ENCODE results near the gene GRK1. TPM values are rescaled to one million over a fixed set of nuclear protein-coding genes. Genes with fewer than 3 reads are reported as not detected.

The GRK1 gene
- total RNA-seq, 3 donors from 2014 or later: not detected

DNA sequence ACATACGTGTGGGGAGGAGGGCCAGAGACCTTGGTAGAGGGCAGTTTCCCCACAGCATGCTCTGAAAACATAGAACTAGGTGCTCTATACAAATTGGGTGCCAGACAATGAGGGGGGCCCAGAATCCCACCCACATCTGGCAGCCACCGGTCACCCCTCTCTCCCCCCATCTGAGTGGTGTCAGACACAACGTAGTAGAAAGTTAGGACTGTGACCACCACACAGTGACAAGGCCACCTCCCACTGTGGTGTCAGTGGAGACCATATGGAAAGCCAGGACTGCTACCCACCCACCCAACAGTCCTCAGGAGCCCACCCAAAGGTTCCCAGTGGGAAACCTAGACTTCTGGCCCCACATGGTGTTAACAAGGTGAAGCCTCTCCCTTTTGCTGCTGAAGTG lies 7.0 kb upstream of the GRK1 start:
- intact Hi-C loops (cut with DNase I; ENCODE audit: low total_unique reads): no loop called here
- peak in 1 of 2 donors; percentile 20 for DNase-seq (ENCODE audit: low spot score in 2 of 2)
- Histone ChIP-seq H3K27ac (no peak overlapping the region), H3K36me3 (no peaks in the 10 kb centered on the region), H3K9me3 (peaks cover 4 to 8% of the 10 kb centered on the region in 2 donors), H3K27me3 (no peaks in the 10 kb centered on the region), H3K4me1 (no peaks in the 10 kb centered on the region), H3K4me3 (no peak overlapping the region)
- TF ChIP-seq POLR2A (IDR thresholded peaks at IDR 0.05): no peak
- no peak for TF ChIP-seq POLR2AphosphoS5 (IDR thresholded peaks at IDR 0.05)
- TF ChIP-seq CTCF (IDR thresholded peaks at IDR 0.05): no peak

- intact Hi-C loops (cut with DNase I; ENCODE audit: low total_unique reads): no loop called here
- no peaks in the 10 kb centered on the region for H3K27me3 ChIP-seq
- no peaks in the 10 kb centered on the region for H3K4me1 ChIP-seq
- no peak overlapping the region for H3K27ac ChIP-seq
- H3K9me3 ChIP-seq: peaks cover 4 to 8% of the 10 kb centered on the region in 2 donors
- TF ChIP-seq POLR2A (IDR thresholded peaks at IDR 0.05) (no peak), POLR2AphosphoS5 (IDR thresholded peaks at IDR 0.05) (no peak), CTCF (IDR thresholded peaks at IDR 0.05) (no peak)
- DNase-seq (ENCODE audit: low spot score in 2 of 2): no peak
- H3K4me3 ChIP-seq: no peak overlapping the region
- H3K36me3 ChIP-seq: no peaks in the 10 kb centered on the region
Measured at GRCh38 chr13:113661509-113661908, 5.5 kb upstream of the GRK1 start.

DNA sequence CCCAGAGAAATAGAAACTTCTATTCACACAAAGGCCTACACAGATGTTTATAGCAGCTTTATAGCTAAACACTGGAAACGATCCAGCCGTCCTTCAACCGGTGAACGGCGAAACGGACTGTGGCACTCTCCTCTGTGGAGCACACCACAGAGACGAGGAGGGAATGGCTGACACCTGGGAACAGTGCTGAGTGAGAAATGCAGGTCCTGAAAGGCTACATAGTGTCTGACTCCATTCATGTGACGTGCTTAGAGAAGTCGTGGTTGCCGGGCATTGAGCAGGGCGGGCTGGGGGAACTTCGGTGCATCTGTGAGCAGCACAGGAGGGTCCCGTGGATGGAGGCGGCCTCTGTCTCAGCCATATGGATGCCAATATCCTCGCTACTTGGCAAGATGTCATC lies 3.1 kb upstream of the GRK1 start:
- Histone ChIP-seq H3K4me3 (no peak overlapping the region), H3K27ac (no peak overlapping the region), H3K9me3 (peaks cover 4 to 8% of the 10 kb centered on the region in 2 donors), H3K27me3 (no peaks in the 10 kb centered on the region), H3K4me1 (no peaks in the 10 kb centered on the region), H3K36me3 (no peaks in the 10 kb centered on the region)
- peak in 1 of 2 donors; percentile 24 for DNase-seq (ENCODE audit: low spot score in 2 of 2)
- TF ChIP-seq CTCF (IDR thresholded peaks at IDR 0.05) (no peak), POLR2A (IDR thresholded peaks at IDR 0.05) (no peak), POLR2AphosphoS5 (IDR thresholded peaks at IDR 0.05) (no peak)
- intact Hi-C loops (cut with DNase I; ENCODE audit: low total_unique reads): no loop called here

- peak in 1 of 2 donors; percentile 46 for DNase-seq (ENCODE audit: low spot score in 2 of 2)
- Histone ChIP-seq H3K4me1 (no peaks in the 10 kb centered on the region), H3K36me3 (no peaks in the 10 kb centered on the region), H3K4me3 (no peak overlapping the region), H3K27ac (no peak overlapping the region), H3K9me3 (peaks cover 4 to 8% of the 10 kb centered on the region in 2 donors), H3K27me3 (no peaks in the 10 kb centered on the region)
- no peak for TF ChIP-seq POLR2AphosphoS5 (IDR thresholded peaks at IDR 0.05)
- no peak for TF ChIP-seq POLR2A (IDR thresholded peaks at IDR 0.05)
- TF ChIP-seq CTCF (IDR thresholded peaks at IDR 0.05): no peak
- intact Hi-C loops (cut with DNase I; ENCODE audit: low total_unique reads): no loop called here
Measured at GRCh38 chr13:113664751-113665596, 2.0 kb upstream of the GRK1 start.

GRCh38 chr13:113665597-113666328 lies 1.3 kb upstream of the GRK1 start:
- TF ChIP-seq POLR2AphosphoS5 (IDR thresholded peaks at IDR 0.05) (no peak), POLR2A (IDR thresholded peaks at IDR 0.05) (no peak), CTCF (IDR thresholded peaks at IDR 0.05) (no peak)
- peaks cover 4 to 8% of the 10 kb centered on the region in 2 donors for H3K9me3 ChIP-seq
- no peak overlapping the region for H3K4me3 ChIP-seq
- no peaks in the 10 kb centered on the region for H3K27me3 ChIP-seq
- no peak overlapping the region for H3K27ac ChIP-seq
- intact Hi-C loops (cut with DNase I; ENCODE audit: low total_unique reads): no loop called here
- H3K36me3 ChIP-seq: no peaks in the 10 kb centered on the region
- no peaks in the 10 kb centered on the region for H3K4me1 ChIP-seq
- peak in 1 of 2 donors; percentile 24 for DNase-seq (ENCODE audit: low spot score in 2 of 2)

All from breast epithelium (tissue), 4 donors.